H9 (cell line): ENCODE measurements around the gene ITPR1. TPM values are rescaled to one million over a fixed set of nuclear protein-coding genes. Genes with fewer than 3 reads are reported as not detected.
A peak's percentile ranks its signal among the peaks of the same experiment; 100 is the strongest.

Experiments
- DNase-seq: peaks from one replicate; pipeline ENCODE4 v3.0.0-alpha.2; 2017
- H2AFZ ChIP-seq: one replicate; pipeline ENCODE4 v1.6.1; 2013; ENCODE audit warnings: mild to moderate bottlenecking, low read length, control low read depth, moderate library complexity
- H2AK5ac ChIP-seq: 2 replicates; pipeline ENCODE4 v1.6.1; 2013; ENCODE audit warnings: low read length, control low read depth, mixed read lengths; ENCODE audit not compliant: insufficient read length
- H2BK120ac ChIP-seq: one replicate; pipeline ENCODE4 v1.6.1; 2013; ENCODE audit warnings: low read depth, mild to moderate bottlenecking, low read length, control low read depth, inconsistent platforms; ENCODE audit not compliant: poor library complexity, severe bottlenecking
- H2BK12ac ChIP-seq: 2 replicates; pipeline ENCODE4 v1.6.1; 2013; ENCODE audit warnings: low read length, control low read depth, mixed read lengths, low read depth; ENCODE audit not compliant: insufficient read length
- H2BK15ac ChIP-seq: 2 replicates; pipeline ENCODE4 v1.6.1; 2013; ENCODE audit warnings: low read depth, low read length, control low read depth
- H2BK20ac ChIP-seq: one replicate; pipeline ENCODE4 v1.6.1; 2013; ENCODE audit warnings: low read depth, mild to moderate bottlenecking, low read length, control low read depth, inconsistent platforms; ENCODE audit not compliant: poor library complexity, severe bottlenecking
- H2BK5ac ChIP-seq: 2 replicates; pipeline ENCODE4 v1.6.1; 2013; ENCODE audit warnings: low read length, control low read depth, mixed read lengths; ENCODE audit not compliant: insufficient read length
- H3K14ac ChIP-seq: 2 replicates; pipeline ENCODE4 v1.6.1; 2013; ENCODE audit warnings: low read length, control low read depth; ENCODE audit not compliant: insufficient read depth
- H3K18ac ChIP-seq: 2 replicates; pipeline ENCODE4 v1.6.1; 2013; ENCODE audit warnings: low read depth, mild to moderate bottlenecking, mixed read lengths, low read length, control low read depth; ENCODE audit not compliant: insufficient read length
- H3K23ac ChIP-seq: 2 replicates; pipeline ENCODE4 v1.6.1; 2013; ENCODE audit warnings: low read length, control low read depth, mixed read lengths, low read depth; ENCODE audit not compliant: insufficient read length
- H3K23me2 ChIP-seq: 2 replicates; pipeline ENCODE4 v1.6.1; 2013; ENCODE audit warnings: low read depth, mild to moderate bottlenecking, mixed read lengths, low read length, control low read depth; ENCODE audit not compliant: insufficient read length, poor library complexity, severe bottlenecking
- H3K27ac ChIP-seq: 2 replicates; pipeline ENCODE4 v1.5.1; 2013; ENCODE audit warnings: low read length, control low read depth, mixed read lengths, low read depth; ENCODE audit not compliant: insufficient read length
- H3K27me3 ChIP-seq: 2 replicates; pipeline ENCODE4 v1.6.1; 2013; ENCODE audit warnings: low read length, control low read depth, inconsistent platforms; ENCODE audit not compliant: insufficient read depth
- H3K4ac ChIP-seq: 2 replicates; pipeline ENCODE4 v1.6.1; 2013; ENCODE audit warnings: low read depth, mild to moderate bottlenecking, control low read depth, inconsistent platforms, low read length, moderate library complexity
- H3K4me1 ChIP-seq: 2 replicates; pipeline ENCODE4 v1.6.1; 2013; ENCODE audit warnings: low read length, control low read depth, inconsistent platforms; ENCODE audit not compliant: insufficient read depth
- H3K4me2 ChIP-seq: 2 replicates; pipeline ENCODE4 v1.6.1; 2013; ENCODE audit warnings: low read length, control low read depth, mixed read lengths; ENCODE audit not compliant: insufficient read length, insufficient read depth
- H3K56ac ChIP-seq: 2 replicates; pipeline ENCODE4 v1.6.1; 2013; ENCODE audit warnings: low read depth, mild to moderate bottlenecking, mixed read lengths, low read length, control low read depth; ENCODE audit not compliant: insufficient read length
- H3K79me1 ChIP-seq: 2 replicates; pipeline ENCODE4 v1.6.1; 2013; ENCODE audit warnings: low read depth, mild to moderate bottlenecking, moderate library complexity, low read length, control low read depth, inconsistent platforms; ENCODE audit not compliant: insufficient read depth, poor library complexity, severe bottlenecking
- H3K79me2 ChIP-seq: 2 replicates; pipeline ENCODE4 v1.6.1; 2013; ENCODE audit warnings: low read length, control low read depth, inconsistent platforms; ENCODE audit not compliant: insufficient read depth
- H3K9ac ChIP-seq: 2 replicates; pipeline ENCODE4 v1.6.1; 2013; ENCODE audit warnings: low read length, control low read depth, mixed read lengths; ENCODE audit not compliant: insufficient read length; ENCODE audit errors: extremely low read depth
- H3K9me3 ChIP-seq: one replicate; pipeline ENCODE4 v1.6.1; 2013; ENCODE audit warnings: low read depth, low read length, inconsistent platforms; ENCODE audit not compliant: control insufficient read depth
- H3T11ph ChIP-seq: one replicate; pipeline ENCODE4 v1.6.1; 2013; ENCODE audit warnings: mild to moderate bottlenecking, low read length, control low read depth, inconsistent platforms
- H4K20me1 ChIP-seq: one replicate; pipeline ENCODE4 v1.6.1; 2013; ENCODE audit not compliant: control insufficient read depth, insufficient read length, insufficient read depth
- H4K5ac ChIP-seq: 2 replicates; pipeline ENCODE4 v1.6.1; 2013; ENCODE audit warnings: low read depth, mild to moderate bottlenecking, mixed read lengths, low read length, control low read depth; ENCODE audit not compliant: insufficient read length
- H4K8ac ChIP-seq: replicated peaks from 2 replicates; pipeline ENCODE4 v1.6.1; 2013; ENCODE audit warnings: low read length, control low read depth, mixed read lengths, low read depth; ENCODE audit not compliant: insufficient read length
- H4K91ac ChIP-seq: 2 replicates; pipeline ENCODE4 v1.6.1; 2013; ENCODE audit warnings: low read depth, mild to moderate bottlenecking, moderate library complexity, mixed read lengths, low read length, control low read depth; ENCODE audit not compliant: insufficient read length
- H3K27ac Mint-ChIP-seq, 3 experiments: 2 replicates in 2 of 3; 3 replicates in 1 of 3; pipeline ENCODE4 v1.8.0; 2020 to 2021; ENCODE audit warnings: mixed read lengths in 3 of 3, mild to moderate bottlenecking in 1 of 3, moderate library complexity in 1 of 3
- H3K27me3 Mint-ChIP-seq: 2 replicates; pipeline ENCODE4 v1.8.0; 2021; ENCODE audit warnings: low read depth, mild to moderate bottlenecking, moderate library complexity, mixed read lengths
- H3K36me3 Mint-ChIP-seq, 3 experiments: 2 replicates in 2 of 3; 3 replicates in 1 of 3; pipeline ENCODE4 v1.8.0; 2020 to 2021; ENCODE audit warnings: low read depth in 3 of 3, mixed read lengths in 3 of 3; ENCODE audit not compliant: insufficient read depth in 1 of 3
- H3K4me1 Mint-ChIP-seq, 2 experiments: 2 replicates each; pipeline ENCODE4 v1.8.0; 2020; ENCODE audit warnings: mixed read lengths in 2 of 2
- H3K4me3 Mint-ChIP-seq, 2 experiments: 2 replicates in 1 of 2; 3 replicates in 1 of 2; pipeline ENCODE4 v1.8.0; 2020 to 2021; ENCODE audit warnings: mild to moderate bottlenecking in 2 of 2, mixed read lengths in 2 of 2, moderate library complexity in 1 of 2
- H3K9me3 Mint-ChIP-seq, 2 experiments: 2 replicates in 1 of 2; 3 replicates in 1 of 2; pipeline ENCODE4 v1.8.0; 2020; ENCODE audit warnings: mild to moderate bottlenecking in 2 of 2, mixed read lengths in 2 of 2, moderate library complexity in 1 of 2
- CTCF ChIP-seq: fragments of 200-600 bp; sonication (generic); conservative IDR thresholded peaks from 3 replicates; pipeline ENCODE4 v1.8.0; 2021; ENCODE audit warnings: antibody characterized with exemption, mild to moderate bottlenecking
- WGBS: extraction: QIAGEN DNeasy Blood & Tissue Kit; methylation state at CpG from one replicate; pipeline ENCODE4 v1.1.7; 2013; ENCODE audit warnings: missing lambda C conversion rate, low lambda C conversion rate, mixed read lengths; ENCODE audit not compliant: insufficient read length; ENCODE audit errors: extremely low coverage; 5-methylcytosine and 5-hydroxymethylcytosine counted together
- total RNA-seq: library from RNA; stranded (reverse); gene quantifications from 2 replicates; pipeline ENCODE4 v1.2.1, GENCODE V29; 2021

ITPR1 gene
- total RNA-seq, 1 experiment from 2014 or later, result 4.2 TPM

DNA sequence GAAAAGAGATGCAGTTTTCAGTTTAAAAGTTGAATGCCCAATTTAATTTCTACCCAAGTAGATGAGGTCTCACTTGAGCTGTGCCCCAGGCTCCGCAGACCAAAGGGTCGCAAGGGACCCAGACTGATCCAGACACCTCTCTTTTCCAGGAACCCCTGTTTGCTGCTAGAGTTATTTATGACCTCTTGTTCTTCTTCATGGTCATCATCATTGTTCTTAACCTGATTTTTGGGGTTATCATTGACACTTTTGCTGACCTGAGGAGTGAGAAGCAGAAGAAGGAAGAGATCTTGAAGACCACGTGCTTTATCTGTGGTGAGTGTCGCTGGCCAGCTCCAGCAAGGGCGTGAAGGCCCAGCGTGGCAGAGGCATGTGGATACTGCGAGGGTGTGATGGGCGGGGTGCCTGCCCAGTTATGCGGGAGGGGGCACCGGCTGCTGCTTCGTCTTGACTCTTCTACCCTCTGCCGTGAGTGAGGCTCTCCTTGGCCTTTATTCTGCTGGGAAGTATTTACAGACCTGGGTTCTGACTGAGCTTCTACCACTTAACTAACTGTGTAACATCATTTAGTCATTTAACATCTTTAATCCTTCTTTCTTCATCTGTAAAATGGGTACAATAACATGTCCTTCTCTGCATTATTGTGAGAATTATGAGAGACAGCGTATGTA is 321.9 kb downstream of the ITPR1 start:
- H2BK20ac ChIP-seq, result no peak overlapping the region
- H3K27ac Mint-ChIP-seq, result peak overlapping the region in 1 of 3 experiments; percentile 2; a peak in 1 of 7 replicates

More for the DNA sequence above, 321.9 kb downstream of the ITPR1 start:
- H2BK12ac ChIP-seq, result no peak overlapping the region
- no peak overlapping the region for H2AK5ac ChIP-seq
- H3K27me3 ChIP-seq, result no peaks in the 10 kb centered on the region
- H3K23me2 ChIP-seq, result no peaks in the 10 kb centered on the region
- H4K91ac ChIP-seq, result no peak overlapping the region
- no peak overlapping the region for H3K4me2 ChIP-seq
- TF ChIP-seq CTCF, result no peak
- no peaks in the 10 kb centered on the region for H4K20me1 ChIP-seq
- no peak overlapping the region for H3K27ac ChIP-seq
- no peaks in the 10 kb centered on the region for H3K4me1 ChIP-seq
- H3K18ac ChIP-seq, result no peak overlapping the region
- H3K9ac ChIP-seq, result no peak overlapping the region
- no CpG with 5 or more reads among the region's 13 CpGs for WGBS
- H2BK5ac ChIP-seq, result no peak overlapping the region
- no peak overlapping the region for H3K23ac ChIP-seq
- no peaks in the 10 kb centered on the region for H3K79me2 ChIP-seq
- no peak overlapping the region for H3K56ac ChIP-seq
- no peaks in the 10 kb centered on the region for H3K79me1 ChIP-seq
- no peak overlapping the region for H4K8ac ChIP-seq
- Mint-ChIP-seq H3K36me3 (peaks cover 20 to 25% (median 25%) of the 10 kb centered on the region in 3 experiments), H3K9me3 (peaks cover 16 to 17% of the 10 kb centered on the region in 2 experiments), H3K4me3 (no peak overlapping the region), H3K4me1 (peaks cover 8 to 9% of the 10 kb centered on the region in 2 experiments), H3K27me3 (no peaks in the 10 kb centered on the region)
- DNase-seq, result no peak
- H3K4ac ChIP-seq, result no peak overlapping the region
- no peak overlapping the region for H4K5ac ChIP-seq
- no peak overlapping the region for H2BK120ac ChIP-seq
- no peaks in the 10 kb centered on the region for H3K9me3 ChIP-seq
- no peak overlapping the region for H3K14ac ChIP-seq
- no peak overlapping the region for H2AFZ ChIP-seq
- no peak overlapping the region for H2BK15ac ChIP-seq
- H3T11ph ChIP-seq, result no peak overlapping the region
